IgD-negative memory B cell (primary cell): ENCODE data around the gene ORAI3. TPM values are rescaled to one million over a fixed set of nuclear protein-coding genes. Genes with fewer than 3 reads are reported as not detected.
A peak's percentile ranks its signal among the peaks of the same experiment; 100 is the strongest.
"Not testable (repeated sequence)": the region's sequence is repeated elsewhere in the genome, so short reads cannot be mapped to it uniquely, and the experiment has no call there.

Experiments
- H3K27ac Mint-ChIP-seq, 3 donors: one replicate each; pipeline ENCODE4 v1.8.0; 2020 to 2022; ENCODE audit warnings: mild to moderate bottlenecking in 3 of 3, mixed read lengths in 3 of 3, moderate library complexity in 1 of 3
- H3K27me3 Mint-ChIP-seq: one replicate; pipeline ENCODE4 v1.8.0; 2021; ENCODE audit warnings: mixed read lengths
- H3K36me3 Mint-ChIP-seq: one replicate; pipeline ENCODE4 v1.8.0; 2020; ENCODE audit warnings: mild to moderate bottlenecking, mixed read lengths
- H3K4me1 Mint-ChIP-seq, 3 donors: one replicate each; pipeline ENCODE4 v1.8.0; 2020 to 2022; ENCODE audit warnings: mixed read lengths in 3 of 3, mild to moderate bottlenecking in 1 of 3
- H3K4me3 Mint-ChIP-seq, 4 donors: one replicate each; pipeline ENCODE4 v1.8.0; 2020 to 2022; ENCODE audit warnings: mild to moderate bottlenecking in 4 of 4, mixed read lengths in 4 of 4, moderate library complexity in 3 of 4
- H3K9me3 Mint-ChIP-seq, 3 donors: one replicate each; pipeline ENCODE4 v1.8.0; 2020 to 2021; ENCODE audit warnings: mixed read lengths in 3 of 3, mild to moderate bottlenecking in 1 of 3
- polyA plus RNA-seq: library from polyadenylated mRNA; unstranded; fragments of 300-500 nt; fragmentation: Illumina TruSeq; gene quantifications from one replicate; pipeline ENCODE4 v1.2.3, GENCODE V29; 2021

Gene ORAI3
- polyA plus RNA-seq, 1 donor from 2014 or later: 68.8 TPM

DNA sequence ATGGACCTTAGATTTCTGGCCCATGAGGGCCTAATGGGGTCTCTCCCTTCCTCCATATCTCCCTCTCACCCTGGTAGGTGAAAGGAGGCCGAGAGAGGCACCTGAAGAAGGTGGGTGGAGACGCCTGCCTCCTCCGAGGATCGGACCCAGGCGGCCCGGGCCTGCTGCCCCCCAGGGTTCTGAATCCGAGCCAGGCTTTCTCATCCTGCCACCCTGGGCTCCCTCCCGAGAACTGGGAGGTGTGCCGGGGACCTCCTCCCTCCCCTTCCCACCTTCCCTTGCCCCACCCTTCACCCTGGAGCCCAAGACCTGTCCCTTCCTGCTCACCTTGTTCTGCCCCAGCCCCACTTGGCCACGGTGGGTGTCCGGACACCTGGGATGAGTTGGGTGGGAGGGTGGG is 20.5 kb upstream of the ORAI3 start:
- H3K27ac Mint-ChIP-seq: peak overlapping the region in 1 of 3 donors; percentile 74
- H3K27me3 Mint-ChIP-seq: no peaks in the 10 kb centered on the region
- H3K4me3 Mint-ChIP-seq: peak overlapping the region in 1 of 4 donors; percentile 35
- H3K4me1 Mint-ChIP-seq: peaks cover 0 to 6% (median 4%) of the 10 kb centered on the region in 3 donors
- no peaks in the 10 kb centered on the region for H3K36me3 Mint-ChIP-seq
- H3K9me3 Mint-ChIP-seq: no peaks in the 10 kb centered on the region

DNA sequence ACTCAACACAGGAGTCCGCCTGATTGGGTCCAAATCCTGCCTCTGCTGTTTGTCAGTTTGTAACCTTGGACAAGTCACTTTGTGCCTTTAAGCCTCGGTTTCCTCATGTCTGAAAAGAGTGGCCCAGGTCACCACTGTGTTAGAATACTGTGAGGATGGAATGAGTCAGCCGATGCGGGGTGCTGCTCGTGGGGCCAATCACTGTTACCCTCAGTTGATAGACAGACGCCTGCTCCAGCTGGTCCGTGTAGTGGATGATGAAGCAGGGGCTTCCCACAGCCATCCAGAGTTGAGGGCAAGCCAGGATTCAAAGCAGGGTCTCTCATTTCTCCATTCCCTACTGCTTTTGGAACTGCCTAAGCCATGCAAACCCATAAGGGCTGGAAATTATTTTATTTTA is 19.7 kb upstream of the ORAI3 start:
- Mint-ChIP-seq H3K27ac (no peak overlapping the region), H3K4me3 (peak overlapping the region in 1 of 4 donors; percentile 52), H3K27me3 (no peaks in the 10 kb centered on the region), H3K9me3 (no peaks in the 10 kb centered on the region), H3K4me1 (peaks cover 0 to 6% (median 4%) of the 10 kb centered on the region in 3 donors), H3K36me3 (no peaks in the 10 kb centered on the region)

DNA sequence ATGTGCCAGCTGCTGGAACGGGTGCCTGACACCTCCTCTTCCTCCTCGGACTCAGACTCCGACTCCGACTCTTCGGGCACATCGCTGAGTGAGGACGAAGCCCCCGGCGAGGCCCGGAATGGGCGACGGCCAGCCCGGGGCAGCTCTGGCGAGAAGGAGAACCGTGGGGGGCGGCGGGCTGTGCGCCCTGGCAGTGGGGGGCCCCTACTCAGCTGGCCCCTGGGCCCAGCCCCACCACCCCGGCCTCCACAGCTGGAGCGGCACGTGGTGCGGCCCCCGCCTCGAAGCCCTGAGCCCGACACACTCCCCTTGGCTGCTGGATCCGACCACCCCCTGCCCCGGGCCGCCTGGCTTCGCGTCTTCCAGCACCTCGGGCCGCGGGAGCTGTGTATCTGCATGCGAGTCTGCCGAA is 18.7 kb upstream of the ORAI3 start:
- Mint-ChIP-seq H3K27me3 (no peaks in the 10 kb centered on the region), H3K36me3 (no peaks in the 10 kb centered on the region), H3K4me3 (no peak overlapping the region), H3K4me1 (peaks cover 0 to 5% (median 2%) of the 10 kb centered on the region in 3 donors), H3K27ac (no peak overlapping the region), H3K9me3 (no peaks in the 10 kb centered on the region)

DNA sequence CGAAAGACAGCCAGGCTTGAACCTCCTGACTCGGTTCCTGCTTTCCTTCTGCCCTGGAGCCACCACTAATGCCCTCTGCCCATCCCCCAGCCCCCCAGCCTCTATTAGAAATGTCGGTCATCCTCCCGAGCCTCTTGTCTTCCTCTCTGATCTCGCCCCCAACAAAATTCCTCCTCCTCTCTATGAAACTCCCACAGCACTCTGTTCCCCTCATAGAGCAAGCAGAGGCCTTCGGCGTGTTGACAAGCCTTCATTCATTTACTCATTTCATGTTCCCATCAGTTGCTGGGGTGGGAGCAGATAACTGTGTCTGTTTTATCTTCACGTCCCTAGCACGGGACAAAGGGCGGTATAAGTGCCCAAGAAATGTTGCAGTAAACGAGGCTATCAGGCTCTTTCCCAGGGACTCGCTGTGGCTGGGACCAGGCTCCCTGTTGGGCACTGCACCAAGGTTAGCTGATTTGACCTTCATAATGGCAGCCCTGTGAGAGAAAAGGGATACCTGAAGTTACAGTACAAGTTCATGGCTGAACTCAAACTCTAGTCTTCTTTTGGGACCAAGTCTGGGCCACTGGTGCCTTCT is 17.7 kb upstream of the ORAI3 start:
- no peaks in the 10 kb centered on the region for H3K9me3 Mint-ChIP-seq
- H3K4me1 Mint-ChIP-seq: peaks cover 0 to 5% (median 3%) of the 10 kb centered on the region in 3 donors
- no peaks in the 10 kb centered on the region for H3K27me3 Mint-ChIP-seq
- peak overlapping the region in 1 of 3 donors; percentile 31 for H3K27ac Mint-ChIP-seq
- H3K36me3 Mint-ChIP-seq: no peaks in the 10 kb centered on the region
- H3K4me3 Mint-ChIP-seq: peak overlapping the region in 1 of 4 donors; percentile 36

DNA sequence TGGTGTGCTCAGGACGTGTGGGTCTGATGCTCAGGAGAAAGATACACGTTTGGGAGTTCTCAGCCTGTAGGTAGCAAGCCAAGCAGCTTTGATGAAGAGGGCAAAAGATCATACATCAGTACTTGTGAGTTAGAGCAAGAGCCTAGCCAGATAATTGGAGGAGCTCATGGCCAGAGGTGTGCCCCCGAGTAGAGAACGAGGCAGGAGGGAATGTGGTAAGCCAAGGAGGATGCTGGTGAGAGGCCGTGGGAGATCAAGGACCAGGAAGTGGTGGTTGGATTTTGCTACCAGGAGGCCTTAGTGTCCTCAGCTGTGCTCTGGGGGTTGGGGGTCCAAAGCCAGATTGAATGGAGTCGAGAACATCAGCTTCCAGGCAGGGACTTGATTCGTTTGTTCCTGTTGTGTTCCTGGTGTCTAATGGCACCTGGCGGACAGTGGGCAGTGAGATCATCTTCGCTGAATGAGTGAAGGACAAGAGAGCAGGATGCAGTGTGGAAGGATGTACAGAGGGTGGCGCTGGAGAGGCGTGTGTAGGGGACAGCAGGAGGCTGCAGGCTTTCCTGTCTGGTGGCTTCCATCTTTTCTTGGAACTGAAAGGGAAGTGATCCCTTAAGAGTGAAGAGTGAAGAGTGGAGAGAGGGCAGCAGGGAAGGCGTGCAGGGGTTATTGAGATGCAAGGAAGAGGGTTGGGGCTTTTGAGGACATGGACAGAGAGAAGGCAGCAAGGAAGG is 13.9 kb upstream of the ORAI3 start:
- no peaks in the 10 kb centered on the region for H3K36me3 Mint-ChIP-seq
- no peaks in the 10 kb centered on the region for H3K9me3 Mint-ChIP-seq
- peaks cover 0 to 14% (median 8%) of the 10 kb centered on the region in 3 donors for H3K4me1 Mint-ChIP-seq
- peak overlapping the region in 1 of 4 donors; percentile 30 for H3K4me3 Mint-ChIP-seq
- H3K27ac Mint-ChIP-seq: no peak overlapping the region
- no peaks in the 10 kb centered on the region for H3K27me3 Mint-ChIP-seq

DNA sequence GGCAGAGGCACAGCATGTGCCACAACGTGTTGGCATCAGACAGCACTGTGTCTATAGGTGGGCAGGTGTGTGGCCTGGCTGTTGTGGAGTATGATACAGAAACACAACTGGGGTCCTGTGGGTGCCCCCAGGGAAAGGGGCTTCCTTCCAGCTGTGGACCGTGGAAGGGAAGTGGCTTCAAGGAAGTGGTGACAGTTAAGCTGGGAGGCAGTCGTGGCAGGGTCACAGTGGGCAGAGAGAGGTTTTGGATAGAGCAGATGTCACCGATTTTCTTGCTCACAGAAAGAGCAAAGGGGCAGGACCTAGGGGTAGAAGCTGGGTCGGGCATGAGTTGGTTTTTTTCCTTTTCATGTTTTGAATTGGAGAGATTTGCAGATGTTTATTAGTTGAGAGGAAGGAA is 11.2 kb upstream of the ORAI3 start:
- Mint-ChIP-seq H3K36me3 (peaks cover 2% of the 10 kb centered on the region), H3K9me3 (no peaks in the 10 kb centered on the region), H3K27ac (no peak overlapping the region), H3K4me3 (no peak overlapping the region), H3K4me1 (peaks cover 9 to 19% (median 17%) of the 10 kb centered on the region in 3 donors), H3K27me3 (no peaks in the 10 kb centered on the region)

DNA sequence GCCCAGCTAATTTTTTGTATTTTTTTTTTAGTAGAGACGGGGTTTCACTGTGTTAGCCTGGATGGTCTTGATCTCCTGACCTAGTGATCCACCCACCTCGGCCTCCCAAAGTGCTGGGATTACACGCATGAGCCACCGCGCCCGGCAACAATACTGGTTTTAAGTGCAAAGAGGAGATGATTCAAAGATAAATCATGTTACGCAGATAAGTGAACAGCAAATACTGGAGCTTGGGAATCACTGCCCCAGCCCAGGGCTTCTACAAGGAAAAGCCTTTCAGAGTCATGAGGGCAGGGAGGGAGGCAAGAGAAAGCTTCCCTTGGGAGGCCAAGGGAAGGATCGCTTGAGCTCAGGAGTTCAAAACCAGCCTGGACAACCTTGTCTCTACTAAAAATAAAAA is 9.3 kb upstream of the ORAI3 start:
- peaks cover 14 to 19% (median 16%) of the 10 kb centered on the region in 3 donors for H3K4me1 Mint-ChIP-seq
- not testable (repeated sequence) for H3K27me3 Mint-ChIP-seq, H3K9me3 Mint-ChIP-seq, H3K4me3 Mint-ChIP-seq, H3K27ac Mint-ChIP-seq, H3K36me3 Mint-ChIP-seq

DNA sequence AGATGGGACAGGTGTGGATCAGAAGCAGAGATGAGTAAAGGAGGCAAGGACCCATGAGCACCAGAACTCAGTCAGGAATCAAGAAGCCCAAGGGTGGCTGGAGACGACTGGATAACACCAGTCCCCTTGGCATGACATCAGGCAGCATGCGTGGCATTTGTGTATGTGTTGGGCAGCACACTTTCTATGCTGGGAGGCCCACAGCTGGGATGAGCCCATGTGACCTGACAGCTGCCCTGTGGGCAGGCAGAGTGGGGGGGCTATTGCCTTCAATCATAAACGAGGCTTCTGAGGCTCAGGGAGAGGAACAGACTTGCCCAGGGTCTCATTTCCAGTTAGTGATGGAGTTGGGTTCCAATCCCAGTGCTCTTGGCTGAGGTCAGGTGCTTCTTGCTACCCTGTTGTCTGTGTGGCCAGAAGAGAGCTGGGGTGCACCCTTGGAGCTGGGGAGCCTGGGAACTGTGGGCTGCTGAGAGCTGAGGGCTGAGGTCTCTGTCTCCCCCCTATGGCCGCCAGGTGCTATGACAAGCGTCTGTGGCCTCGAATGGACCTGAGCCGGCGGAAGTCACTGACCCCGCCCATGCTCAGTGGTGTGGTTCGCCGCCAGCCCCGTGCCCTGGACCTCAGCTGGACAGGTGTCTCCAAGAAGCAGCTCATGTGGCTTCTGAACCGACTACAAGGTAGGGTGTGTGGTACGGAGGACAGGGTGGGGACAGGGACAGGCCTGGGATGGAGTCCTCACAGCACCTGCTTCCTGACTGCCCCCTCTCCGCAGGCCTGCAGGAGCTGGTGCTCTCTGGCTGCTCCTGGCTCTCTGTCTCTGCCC is 7.1 kb upstream of the ORAI3 start:
- peaks cover 10% of the 10 kb centered on the region for H3K36me3 Mint-ChIP-seq
- peak overlapping the region in 1 of 3 donors; percentile 62 for H3K27ac Mint-ChIP-seq
- peak overlapping the region in 3 of 4 donors; percentile 60 to 87 (median 74) for H3K4me3 Mint-ChIP-seq
- H3K4me1 Mint-ChIP-seq: peaks cover 14 to 18% (median 15%) of the 10 kb centered on the region in 3 donors
- H3K27me3 Mint-ChIP-seq: no peaks in the 10 kb centered on the region
- H3K9me3 Mint-ChIP-seq: no peaks in the 10 kb centered on the region

DNA sequence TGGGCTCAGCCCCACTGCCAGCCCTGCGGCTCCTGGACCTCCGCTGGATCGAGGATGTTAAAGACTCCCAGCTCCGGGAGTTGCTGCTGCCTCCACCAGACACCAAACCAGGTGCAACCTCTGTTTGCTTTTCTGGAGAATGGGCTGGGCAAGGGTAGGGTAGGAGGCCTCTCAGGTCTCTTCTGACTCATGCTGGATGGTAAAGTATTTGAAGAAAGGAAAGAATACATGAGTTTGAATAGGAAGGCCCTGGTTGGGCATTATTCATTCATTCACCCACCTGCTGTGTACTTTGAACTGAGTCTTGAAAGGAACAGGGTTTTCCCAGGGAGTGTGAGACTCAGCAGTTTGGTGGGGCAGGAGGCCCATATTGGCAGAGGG is 6.5 kb upstream of the ORAI3 start:
- peaks cover 10% of the 10 kb centered on the region for H3K36me3 Mint-ChIP-seq
- H3K27ac Mint-ChIP-seq: peak overlapping the region in 1 of 3 donors; percentile 62
- H3K9me3 Mint-ChIP-seq: no peaks in the 10 kb centered on the region
- H3K27me3 Mint-ChIP-seq: no peaks in the 10 kb centered on the region
- H3K4me3 Mint-ChIP-seq: peak overlapping the region in 2 of 4 donors; percentile 70 to 74
- H3K4me1 Mint-ChIP-seq: peaks cover 10 to 18% (median 13%) of the 10 kb centered on the region in 3 donors

DNA sequence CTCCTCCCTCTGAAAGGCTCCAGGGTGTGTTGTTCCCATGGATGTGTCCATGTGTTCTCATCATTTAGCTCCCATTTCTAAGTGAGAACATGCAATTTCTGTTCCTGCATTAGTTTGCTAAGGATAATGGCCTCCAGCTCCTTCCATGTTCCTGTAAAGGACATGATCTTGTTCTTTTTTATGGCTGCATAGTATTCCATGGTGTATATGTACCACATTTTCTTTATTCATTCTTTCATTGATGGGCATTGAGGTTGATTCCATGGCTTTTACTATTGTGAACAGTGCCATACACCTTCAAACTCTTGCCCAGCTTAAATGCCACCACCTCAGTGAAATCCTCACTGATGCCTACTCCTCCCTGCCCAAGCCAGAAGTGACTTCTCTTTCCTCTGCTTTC is 4.5 kb upstream of the ORAI3 start:
- peaks cover 7 to 18% (median 8%) of the 10 kb centered on the region in 3 donors for H3K4me1 Mint-ChIP-seq
- H3K4me3 Mint-ChIP-seq: no peak overlapping the region
- H3K27me3 Mint-ChIP-seq: no peaks in the 10 kb centered on the region
- peaks cover 10% of the 10 kb centered on the region for H3K36me3 Mint-ChIP-seq
- H3K9me3 Mint-ChIP-seq: no peaks in the 10 kb centered on the region
- H3K27ac Mint-ChIP-seq: no peak overlapping the region

DNA sequence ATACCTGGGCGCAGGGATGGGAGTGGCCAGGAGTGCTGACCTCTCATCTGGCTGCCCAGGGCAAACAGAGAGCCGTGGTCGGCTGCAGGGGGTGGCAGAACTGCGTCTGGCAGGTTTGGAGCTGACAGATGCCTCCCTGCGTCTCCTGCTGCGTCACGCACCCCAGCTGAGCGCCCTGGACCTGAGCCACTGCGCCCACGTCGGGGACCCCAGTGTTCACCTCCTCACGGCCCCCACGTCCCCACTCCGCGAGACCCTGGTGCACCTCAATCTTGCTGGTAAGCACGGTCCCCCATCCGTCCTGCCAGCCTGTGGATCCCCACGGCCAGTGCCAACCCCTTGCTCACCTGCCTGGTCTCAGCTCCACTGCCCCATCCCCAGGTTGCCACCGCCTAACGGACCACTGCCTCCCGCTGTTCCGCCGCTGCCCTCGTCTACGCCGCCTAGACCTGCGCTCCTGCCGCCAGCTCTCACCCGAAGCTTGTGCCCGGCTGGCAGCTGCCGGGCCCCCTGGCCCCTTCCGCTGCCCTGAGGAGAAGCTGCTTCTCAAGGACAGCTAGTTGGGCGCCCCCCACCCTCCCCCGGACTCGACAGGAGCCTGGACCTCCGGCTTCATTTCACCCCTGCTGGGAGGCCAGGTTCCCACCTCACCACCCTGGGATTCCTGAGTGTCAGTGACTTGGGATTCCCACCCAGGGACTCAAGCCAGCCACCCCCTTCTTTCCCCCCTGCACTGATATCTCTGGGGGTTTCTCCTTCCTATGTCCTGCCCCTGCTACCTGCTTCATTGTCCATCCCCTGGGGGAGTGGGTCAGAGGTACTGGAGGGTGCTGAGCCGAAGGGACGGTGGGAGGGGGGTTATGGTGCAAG is 2.0 kb upstream of the ORAI3 start:
- peak overlapping the region in 1 of 3 donors; percentile 53 for H3K27ac Mint-ChIP-seq
- no peaks in the 10 kb centered on the region for H3K9me3 Mint-ChIP-seq
- no peaks in the 10 kb centered on the region for H3K27me3 Mint-ChIP-seq
- peaks cover 10% of the 10 kb centered on the region for H3K36me3 Mint-ChIP-seq
- peaks cover 14 to 21% (median 15%) of the 10 kb centered on the region in 3 donors for H3K4me1 Mint-ChIP-seq
- peak overlapping the region in 3 of 4 donors; percentile 2 to 84 (median 30) for H3K4me3 Mint-ChIP-seq

DNA sequence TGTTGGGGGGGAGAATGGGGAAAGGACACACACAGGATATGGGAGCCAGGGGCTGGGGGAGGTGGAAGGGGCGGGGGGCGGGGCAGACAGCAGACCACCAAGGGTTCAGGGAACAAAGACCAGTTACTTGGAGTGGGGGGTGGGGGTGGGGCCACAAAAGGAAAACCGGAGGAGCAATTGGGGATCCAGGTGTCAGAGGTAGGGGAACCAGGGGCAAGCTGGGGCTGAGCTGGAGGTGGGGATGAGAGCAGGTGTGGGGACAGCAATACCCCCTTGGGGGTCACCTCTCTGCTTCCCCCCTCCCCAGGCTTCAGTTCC is 1.4 kb upstream of the ORAI3 start:
- Mint-ChIP-seq H3K9me3 (no peaks in the 10 kb centered on the region), H3K4me3 (no peak overlapping the region), H3K4me1 (peaks cover 11 to 18% (median 12%) of the 10 kb centered on the region in 3 donors), H3K27me3 (no peaks in the 10 kb centered on the region), H3K36me3 (peaks cover 9% of the 10 kb centered on the region), H3K27ac (no peak overlapping the region)

DNA sequence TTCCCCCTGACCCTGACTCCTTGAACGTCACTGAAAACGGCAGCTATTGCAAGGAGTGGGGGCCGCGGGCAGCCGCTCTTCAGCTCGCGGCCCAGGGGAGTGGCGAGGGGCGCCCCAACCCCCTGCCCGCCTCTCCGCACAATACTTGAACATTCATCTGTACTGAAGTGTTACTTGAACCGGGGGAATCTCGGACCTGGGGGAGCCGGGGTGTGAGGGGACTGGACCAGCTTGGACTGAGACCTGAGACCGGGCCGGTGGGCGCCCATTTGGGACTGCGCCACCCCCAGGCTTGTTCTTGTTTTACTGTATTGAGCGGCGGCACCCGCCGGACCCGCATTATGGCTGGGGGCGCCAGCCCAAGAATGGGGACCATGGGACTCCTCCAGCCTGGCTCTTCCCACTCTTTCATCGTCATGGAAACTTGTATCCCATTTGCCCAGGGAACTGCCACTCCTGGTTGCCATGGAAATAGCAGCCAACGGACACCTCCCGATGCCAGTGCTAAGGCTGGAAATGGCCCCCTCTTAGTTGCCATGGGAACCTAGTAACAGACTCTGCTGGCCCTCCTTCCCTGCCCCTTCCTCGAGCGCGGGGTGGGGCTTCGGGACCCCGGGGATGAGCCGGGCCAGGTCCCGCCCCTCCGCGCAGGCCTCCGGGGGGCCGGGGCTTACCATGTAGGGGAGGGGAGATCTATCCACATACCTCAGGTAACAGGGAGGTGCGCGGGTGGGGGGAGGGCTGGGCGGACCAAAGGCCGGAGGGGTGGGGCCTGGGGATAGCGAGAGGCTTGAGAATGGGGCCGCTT is 805 bp upstream of the ORAI3 start:
- peak overlapping the region; percentile 43 to 99 (median 64) for H3K4me3 Mint-ChIP-seq

More for the DNA sequence above, 805 bp upstream of the ORAI3 start:
- peak overlapping the region in 2 of 3 donors; percentile 87 to 89 for H3K27ac Mint-ChIP-seq
- no peaks in the 10 kb centered on the region for H3K27me3 Mint-ChIP-seq
- H3K9me3 Mint-ChIP-seq: no peaks in the 10 kb centered on the region
- peaks cover 10 to 18% (median 12%) of the 10 kb centered on the region in 3 donors for H3K4me1 Mint-ChIP-seq
- H3K36me3 Mint-ChIP-seq: peaks cover 5% of the 10 kb centered on the region
